22Rv1 (cell line): ENCODE results near the gene FAM170B.

Source experiments
- H3K27ac ChIP-seq: fragments of 450-650 bp; 2 replicates; pipeline ENCODE4 v1.5.1; 2017
- CTCF ChIP-seq: fragments of 450-650 bp; IDR thresholded peaks from 2 replicates; pipeline ENCODE4 v1.5.1; 2017; ENCODE audit warnings: mild to moderate bottlenecking
- ZFX ChIP-seq: fragments of 450-650 bp; IDR thresholded peaks from 2 replicates; pipeline ENCODE4 v1.6.1; 2017; ENCODE audit warnings: antibody characterized with exemption, borderline replicate concordance

Gene FAM170B

GRCh38 chr10:49172777-49173132, 38.9 kb upstream of the FAM170B start:
- TF ChIP-seq ZFX (no peak), CTCF (no peak)
- no peak overlapping the region for H3K27ac ChIP-seq

- TF ChIP-seq ZFX (no peak), CTCF (no peak)
- no peak overlapping the region for H3K27ac ChIP-seq
Observed at GRCh38 chr10:49172061-49172776, 38.4 kb upstream of the FAM170B start.

- no peak for TF ChIP-seq CTCF
- TF ChIP-seq ZFX, result no peak
- no peak overlapping the region for H3K27ac ChIP-seq
Observed at GRCh38 chr10:49171326-49172060, 37.7 kb upstream of the FAM170B start.

- TF ChIP-seq CTCF (no peak), ZFX (no peak)
- no peak overlapping the region for H3K27ac ChIP-seq
Observed at GRCh38 chr10:49170632-49171325, 37.0 kb upstream of the FAM170B start.

GRCh38 chr10:49169776-49170175, 36.0 kb upstream of the FAM170B start:
- H3K27ac ChIP-seq, result no peak overlapping the region
- TF ChIP-seq ZFX (no peak), CTCF (no peak)

- no peak for TF ChIP-seq ZFX
- no peak overlapping the region for H3K27ac ChIP-seq
Observed at GRCh38 chr10:49168831-49169500, 35.1 kb upstream of the FAM170B start.

- no peak overlapping the region for H3K27ac ChIP-seq
- TF ChIP-seq CTCF, result no peak
- TF ChIP-seq ZFX, result no peak
Observed at GRCh38 chr10:49168171-49168540, 34.3 kb upstream of the FAM170B start.
